ENCODE results near the gene DHPS.

DNA sequence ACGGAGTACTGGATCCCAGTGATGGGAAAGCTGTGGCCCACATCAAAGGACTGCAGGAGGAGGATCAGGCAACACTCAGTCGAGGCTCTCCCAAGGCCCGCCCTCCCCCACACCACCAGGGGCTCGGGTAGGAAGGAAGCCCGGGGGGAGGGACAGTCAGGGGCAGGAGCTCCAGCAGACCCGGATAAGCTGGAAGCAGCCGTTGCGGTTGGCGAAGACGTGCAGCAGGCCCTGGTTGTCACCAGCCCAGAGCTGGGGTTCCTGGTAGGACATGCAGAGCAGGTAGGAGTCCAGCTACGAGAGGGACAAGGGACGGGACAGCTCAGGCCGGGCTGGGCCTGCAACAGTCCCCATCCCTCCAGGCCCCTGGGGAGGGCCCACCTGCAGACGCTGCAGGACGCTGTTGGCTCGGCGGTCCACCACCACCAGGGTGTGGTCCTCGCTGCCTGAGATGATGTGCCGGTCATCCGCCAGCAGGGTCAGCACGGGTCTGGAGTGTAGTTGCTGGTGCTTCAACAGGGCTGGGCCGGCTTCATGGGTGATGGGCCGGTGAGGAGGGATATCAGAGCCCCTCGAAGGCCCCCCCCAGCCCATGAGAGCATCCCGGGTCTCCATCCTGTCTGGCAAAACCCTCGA is 8.0 kb upstream of the DHPS start:
- TF ChIP-seq CTCF (IDR thresholded peaks at IDR 0.05; ENCODE audit: insufficient read depth, low read length) = no peak
- no peak for TF ChIP-seq GABPA (IDR thresholded peaks at IDR 0.05; ENCODE audit: low read depth)
